Measurements from ENCODE around the gene DNAJC10. TPM values are rescaled to one million over a fixed set of nuclear protein-coding genes. Genes with fewer than 3 reads are reported as not detected.

Gene DNAJC10
- total and polyA plus RNA-seq, 10 of the 15 experiments (the other 5 are each of a cell fraction or from before 2014, with no cell fraction given) = 9.1 to 67.9 (median 38.2) TPM

- ChIA-PET RAD21 (ENCODE audit: unreplicated experiment) (no interaction called here), POLR2A (interaction anchor here (0.6 kb wide), 1 partner anchor 86 kb away, joined by 3 read pairs; no protein-coding TSS in a partner anchor), SMC1A (ENCODE audit: uncharacterized antibody, unreplicated experiment) (interaction anchor here (1.1 to 1.3 kb wide), 2 partner anchors 9 to 225 kb away, joined by 3 to 4 read pairs; no protein-coding TSS in a partner anchor), CTCF (no interaction called here)
- DNase-seq (ENCODE audit: low read depth, low spot score) (no peak), ATAC-seq (no peak), FAIRE-seq (no peak)
- Histone ChIP-seq H3K4me3 (no peak overlapping the region), H3K4me2 (ENCODE audit: control insufficient read depth, insufficient read depth) (no peak overlapping the region), H4K20me1 (ENCODE audit: control insufficient read depth, insufficient read depth) (no peaks in the 10 kb centered on the region), H3K79me2 (ENCODE audit: control insufficient read depth, insufficient read depth, low read length) (no peaks in the 10 kb centered on the region), H3K4me1 (ENCODE audit: control insufficient read depth, insufficient read depth, low read length) (no peaks in the 10 kb centered on the region), H3K27me3 (replicated peaks in 1 of 2; ENCODE audit: control insufficient read depth in 2 of 2, insufficient read depth in 2 of 2, low read length in 1 of 2) (peaks cover 0 to 2% of the 10 kb centered on the region in 2 experiments; a peak in 1 of 4 replicates), H2AFZ (ENCODE audit: control insufficient read depth, low read depth, low read length) (no peak overlapping the region), H3K27ac (ENCODE audit: control insufficient read depth, insufficient read depth) (no peak overlapping the region), H3K9ac (ENCODE audit: control insufficient read depth, insufficient read depth, low read length) (no peak overlapping the region), H3K36me3 (ENCODE audit: control insufficient read depth in 2 of 2, insufficient read depth in 2 of 2, low read length in 1 of 2) (no peaks in the 10 kb centered on the region), H3K9me3 (replicated peaks; ENCODE audit: control insufficient read depth, insufficient read depth, low read length) (no peaks in the 10 kb centered on the region)
- no TSS peak for BruUV-seq (replicated peaks)
- in situ Hi-C loops (cut with MboI) (no loop called here), intact Hi-C loops (cut with micrococcal nuclease; ENCODE audit: unreplicated experiment) (no loop called here)
- TF ChIP-seq CREB1 (IDR thresholded peaks at IDR 0.05; ENCODE audit: low read depth) (no peak), ZNF622 (IDR thresholded peaks at IDR 0.05) (no peak), ATF2 (IDR thresholded peaks at IDR 0.05; ENCODE audit: low read length) (no peak), SMARCA5 (IDR thresholded peaks at IDR 0.05) (no peak), CBX3 (IDR thresholded peaks at IDR 0.05; ENCODE audit: borderline replicate concordance, low read depth) (no peak), CBX5 (IDR thresholded peaks at IDR 0.05; ENCODE audit: low read depth) (no peak), NFXL1 (IDR thresholded peaks at IDR 0.05; ENCODE audit: borderline replicate concordance) (no peak), SIX5 (IDR thresholded peaks at IDR 0.05; ENCODE audit: low read depth, low read length, severe bottlenecking) (no peak)
- 43% methylated on average over 2 of the region's 2 CpGs for WGBS (ENCODE audit: insufficient coverage, insufficient replicate concordance, low lambda C conversion rate, missing lambda C conversion rate)
Observed at GRCh38 chr2:182817558-182817957, 101.5 kb downstream of the DNAJC10 start.

Data from GM12878 (cell line).